Type B pancreatic cell (in vitro differentiated cells): ENCODE data around the gene RBP2. TPM values are rescaled to one million over a fixed set of nuclear protein-coding genes. Genes with fewer than 3 reads are reported as not detected.
A peak's percentile ranks its signal among the peaks of the same experiment; 100 is the strongest.

Experiments used
- DNase-seq: peaks from one replicate; pipeline ENCODE4 v3.0.0; 2021; ENCODE audit warnings: mixed read lengths; ENCODE audit not compliant: unreplicated experiment; ENCODE audit errors: extremely low spot score
- H3K27ac Mint-ChIP-seq: 2 replicates; pipeline ENCODE4 v1.8.0; 2021; ENCODE audit warnings: mild to moderate bottlenecking, mixed read lengths
- H3K27me3 Mint-ChIP-seq: 2 replicates; pipeline ENCODE4 v1.8.0; 2021; ENCODE audit warnings: mixed read lengths
- H3K36me3 Mint-ChIP-seq: 2 replicates; pipeline ENCODE4 v1.8.0; 2021; ENCODE audit warnings: mixed read lengths
- H3K4me1 Mint-ChIP-seq: one replicate; pipeline ENCODE4 v1.8.0; 2021; ENCODE audit warnings: mixed read lengths; ENCODE audit not compliant: unreplicated experiment
- H3K4me3 Mint-ChIP-seq: 2 replicates; pipeline ENCODE4 v1.8.0; 2021; ENCODE audit warnings: mild to moderate bottlenecking, mixed read lengths
- H3K9me3 Mint-ChIP-seq: 2 replicates; pipeline ENCODE4 v1.8.0; 2021; ENCODE audit warnings: mixed read lengths
- total RNA-seq: library from RNA; stranded (reverse); gene quantifications from 2 replicates; pipeline ENCODE4 v1.2.1, GENCODE V29; 2021; ENCODE audit warnings: low replicate concordance
- TF ChIP-seq, protein P1 (sequence below): fragments of 200-600 bp; sonication (generic); conservative IDR thresholded peaks from 2 replicates; pipeline ENCODE4 v1.5.0; 2021; ENCODE audit warnings: antibody characterized with exemption, mild to moderate bottlenecking

The RBP2 gene
- total RNA-seq, 1 donor from 2014 or later = 25.3 TPM

DNA sequence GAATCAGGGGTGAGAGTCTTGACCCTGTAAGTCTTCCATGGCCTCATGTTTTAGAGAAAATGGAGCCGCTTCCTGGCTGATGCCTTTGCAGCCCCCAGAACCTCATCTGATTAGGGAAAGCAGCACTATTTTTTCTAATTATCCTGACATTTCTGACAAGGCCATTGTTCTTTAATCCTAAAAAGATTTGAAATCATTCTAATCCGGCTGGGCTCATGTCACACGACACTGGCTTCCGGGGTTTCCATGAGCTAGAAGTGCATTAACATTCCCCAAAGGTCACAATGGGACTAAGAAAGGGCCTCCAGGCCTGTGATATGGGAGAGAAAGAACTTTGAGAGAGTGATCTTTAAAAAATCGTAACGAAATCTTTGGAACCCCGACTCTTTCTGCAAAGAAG, 33.1 kb downstream of the RBP2 start:
- Mint-ChIP-seq H3K9me3 (no peaks in the 10 kb centered on the region), H3K27ac (no peak overlapping the region), H3K27me3 (no peaks in the 10 kb centered on the region), H3K36me3 (peaks cover 7% of the 10 kb centered on the region), H3K4me3 (no peak overlapping the region), H3K4me1 (peaks cover 20% of the 10 kb centered on the region)
- DNase-seq = no peak
- TF ChIP-seq, protein P1, sequence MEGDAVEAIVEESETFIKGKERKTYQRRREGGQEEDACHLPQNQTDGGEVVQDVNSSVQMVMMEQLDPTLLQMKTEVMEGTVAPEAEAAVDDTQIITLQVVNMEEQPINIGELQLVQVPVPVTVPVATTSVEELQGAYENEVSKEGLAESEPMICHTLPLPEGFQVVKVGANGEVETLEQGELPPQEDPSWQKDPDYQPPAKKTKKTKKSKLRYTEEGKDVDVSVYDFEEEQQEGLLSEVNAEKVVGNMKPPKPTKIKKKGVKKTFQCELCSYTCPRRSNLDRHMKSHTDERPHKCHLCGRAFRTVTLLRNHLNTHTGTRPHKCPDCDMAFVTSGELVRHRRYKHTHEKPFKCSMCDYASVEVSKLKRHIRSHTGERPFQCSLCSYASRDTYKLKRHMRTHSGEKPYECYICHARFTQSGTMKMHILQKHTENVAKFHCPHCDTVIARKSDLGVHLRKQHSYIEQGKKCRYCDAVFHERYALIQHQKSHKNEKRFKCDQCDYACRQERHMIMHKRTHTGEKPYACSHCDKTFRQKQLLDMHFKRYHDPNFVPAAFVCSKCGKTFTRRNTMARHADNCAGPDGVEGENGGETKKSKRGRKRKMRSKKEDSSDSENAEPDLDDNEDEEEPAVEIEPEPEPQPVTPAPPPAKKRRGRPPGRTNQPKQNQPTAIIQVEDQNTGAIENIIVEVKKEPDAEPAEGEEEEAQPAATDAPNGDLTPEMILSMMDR = no peak

DNA sequence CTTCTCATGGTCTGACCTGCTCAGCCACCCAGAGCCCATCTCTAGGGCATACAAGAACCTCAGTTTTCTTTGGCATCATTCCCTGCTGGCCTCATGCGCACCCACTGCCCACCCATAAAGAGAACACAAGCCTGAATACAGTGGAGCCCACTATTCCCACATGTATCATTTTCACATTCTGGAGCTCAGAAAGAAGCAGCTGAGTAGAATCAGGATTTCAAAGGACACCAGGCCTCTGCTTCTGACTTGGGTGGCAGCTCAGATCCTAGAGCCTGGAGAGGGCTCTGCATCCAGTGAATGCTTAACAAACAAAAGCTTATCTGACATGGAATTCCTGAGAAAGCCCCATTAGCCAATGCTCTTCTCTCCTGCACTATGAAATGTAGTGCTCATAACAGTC, 34.7 kb downstream of the RBP2 start:
- H3K4me3 Mint-ChIP-seq = no peak overlapping the region
- peaks cover 7% of the 10 kb centered on the region for H3K36me3 Mint-ChIP-seq
- peaks cover 20% of the 10 kb centered on the region for H3K4me1 Mint-ChIP-seq
- no peaks in the 10 kb centered on the region for H3K27me3 Mint-ChIP-seq
- TF ChIP-seq, protein P1 = no peak
- DNase-seq = no peak
- H3K9me3 Mint-ChIP-seq = no peaks in the 10 kb centered on the region
- H3K27ac Mint-ChIP-seq = no peak overlapping the region

DNA sequence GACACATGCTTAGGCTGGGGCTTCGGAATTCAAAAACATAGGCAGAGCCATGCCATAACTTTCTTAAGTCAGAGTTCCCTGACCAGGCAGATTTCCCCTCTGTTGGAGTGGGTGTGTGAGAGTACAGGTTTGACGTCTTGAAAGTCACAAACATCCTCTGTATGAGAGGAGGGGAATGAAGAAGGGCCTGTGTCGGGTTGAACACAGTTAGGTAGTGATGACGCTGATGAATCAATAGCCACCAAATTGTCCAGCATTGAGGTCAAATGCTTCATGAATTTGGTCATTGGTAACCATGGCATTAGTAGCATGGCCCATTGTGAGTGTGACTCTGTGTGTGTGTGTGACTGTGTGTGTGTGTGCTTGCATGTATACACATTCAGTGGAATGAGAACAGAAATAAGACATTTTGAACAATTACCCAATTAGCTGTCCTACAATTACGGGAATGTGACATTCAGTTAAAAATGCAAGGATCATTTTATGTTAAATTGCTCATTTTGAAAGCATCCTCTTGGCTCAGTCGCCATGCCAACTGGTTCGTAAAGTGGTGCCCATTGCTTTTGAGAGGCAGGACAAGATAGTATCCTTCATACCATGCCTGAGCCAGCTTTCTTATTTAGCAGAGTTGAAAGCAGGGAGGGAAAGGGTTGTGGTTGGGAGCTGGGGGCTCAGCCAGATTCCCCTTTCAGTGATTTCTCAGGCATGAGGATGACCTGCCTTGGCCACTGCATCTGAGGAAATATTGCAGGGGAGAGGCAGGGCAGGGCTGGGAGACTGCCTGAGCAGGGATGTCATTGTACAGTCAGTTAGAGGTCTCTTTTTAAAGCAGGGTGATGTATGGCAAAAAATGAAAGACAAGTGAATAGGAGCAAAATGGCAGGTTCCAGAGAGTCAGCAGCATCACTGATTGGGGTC, 35.4 kb downstream of the RBP2 start:
- H3K36me3 Mint-ChIP-seq = peaks cover 7% of the 10 kb centered on the region

DNA sequence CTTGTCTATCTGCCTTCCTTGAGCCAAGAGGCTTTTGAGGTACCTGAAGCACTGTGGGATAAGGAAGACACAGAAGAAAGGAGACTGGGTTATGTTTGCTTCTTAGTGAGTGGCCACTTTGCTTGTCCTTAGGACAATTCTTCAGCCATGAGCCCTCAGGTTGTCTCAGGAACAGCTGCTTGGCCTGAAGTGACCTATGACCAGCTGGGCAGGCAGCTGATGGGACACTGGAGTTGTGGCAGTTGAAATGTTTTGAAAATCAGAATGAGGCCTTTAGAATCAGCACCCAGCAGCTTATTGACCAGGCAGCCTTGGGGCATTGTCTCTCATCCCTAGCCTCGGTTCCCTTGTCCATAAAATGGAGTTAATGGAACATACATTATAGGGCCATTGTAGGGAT, 37.0 kb downstream of the RBP2 start:
- Mint-ChIP-seq H3K27me3 (no peaks in the 10 kb centered on the region), H3K4me3 (no peak overlapping the region), H3K27ac (no peak overlapping the region), H3K4me1 (peaks cover 20% of the 10 kb centered on the region), H3K9me3 (peaks cover under 1% of the 10 kb centered on the region), H3K36me3 (peaks cover 6% of the 10 kb centered on the region)
- DNase-seq = no peak
- TF ChIP-seq, protein P1 = no peak

More for the DNA sequence above, 35.4 kb downstream of the RBP2 start:
- no peak for DNase-seq
- no peak overlapping the region for H3K27ac Mint-ChIP-seq
- H3K4me3 Mint-ChIP-seq = no peak overlapping the region
- no peaks in the 10 kb centered on the region for H3K27me3 Mint-ChIP-seq
- TF ChIP-seq, protein P1 = no peak
- no peaks in the 10 kb centered on the region for H3K9me3 Mint-ChIP-seq
- peaks cover 20% of the 10 kb centered on the region for H3K4me1 Mint-ChIP-seq

DNA sequence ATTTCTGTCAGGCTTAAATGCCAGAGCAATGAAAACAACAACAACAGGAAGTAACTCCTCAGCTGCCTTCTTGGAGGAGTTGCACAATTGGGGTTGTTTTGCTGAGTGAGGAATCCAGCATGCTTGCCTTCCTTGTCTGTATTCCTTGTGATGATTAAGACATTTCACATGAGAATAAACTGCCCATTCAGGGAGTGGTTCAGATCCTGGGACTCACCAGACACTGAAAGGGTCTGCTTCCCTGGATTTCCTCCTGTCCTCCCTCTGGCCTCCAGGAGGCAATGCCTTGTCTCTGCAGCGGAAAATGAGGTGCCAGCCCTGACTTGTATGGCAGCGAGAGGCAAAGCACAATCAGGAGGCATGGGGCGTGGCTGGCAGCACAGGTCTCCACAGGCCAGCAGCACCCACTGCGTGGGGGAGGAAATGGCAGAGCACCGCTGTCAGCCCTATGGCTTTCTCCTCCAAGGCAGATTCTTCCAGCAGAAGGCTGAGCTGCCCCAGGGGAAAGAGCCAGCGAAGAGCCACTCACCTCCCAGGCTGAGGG, 41.5 kb downstream of the RBP2 start:
- DNase-seq = no peak
- H3K27ac Mint-ChIP-seq = peak overlapping the region; percentile 83

More for the DNA sequence above, 41.5 kb downstream of the RBP2 start:
- Mint-ChIP-seq H3K4me3 (no peak overlapping the region), H3K9me3 (peaks cover 10% of the 10 kb centered on the region), H3K36me3 (peaks cover 20% of the 10 kb centered on the region), H3K27me3 (no peaks in the 10 kb centered on the region), H3K4me1 (peaks cover 11% of the 10 kb centered on the region)
- TF ChIP-seq, protein P1 = no peak
